NOMO-1 (cell line): ENCODE data around the gene TACC2.
"Not testable (repeated sequence)": the region's sequence is repeated elsewhere in the genome, so short reads cannot be mapped to it uniquely, and the experiment has no call there.

Experiments
- DNase-seq, 2 experiments: peaks; one replicate each; lab custom pipeline; 2025; ENCODE audit not compliant: unreplicated experiment in 2 of 2; lab: John Stamatoyannopoulos, UW

The TACC2 gene

DNA sequence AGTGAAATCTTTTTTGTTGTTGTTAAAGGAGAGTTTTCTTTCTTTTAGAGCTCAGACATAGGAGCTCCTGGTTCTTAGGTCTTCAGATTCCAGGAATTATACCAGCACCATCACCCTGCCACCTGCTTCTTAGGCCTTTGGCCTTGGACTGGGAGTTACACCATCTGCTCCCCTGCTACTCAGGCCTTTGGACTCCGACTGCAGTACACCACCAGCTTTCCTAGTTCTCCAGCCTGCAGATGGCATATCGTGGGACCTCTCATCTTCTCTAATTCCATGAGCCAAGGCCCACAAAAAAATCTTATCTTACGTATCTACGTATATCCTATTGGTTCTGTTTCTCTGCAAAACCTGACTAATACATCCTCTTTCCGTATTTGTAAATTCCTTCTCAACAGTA lies 5.1 kb upstream of the TACC2 start:
- no peak for DNase-seq

GRCh38 chr10:121984463-121984862 lies 4.5 kb upstream of the TACC2 start:
- DNase-seq, result no peak

DNA sequence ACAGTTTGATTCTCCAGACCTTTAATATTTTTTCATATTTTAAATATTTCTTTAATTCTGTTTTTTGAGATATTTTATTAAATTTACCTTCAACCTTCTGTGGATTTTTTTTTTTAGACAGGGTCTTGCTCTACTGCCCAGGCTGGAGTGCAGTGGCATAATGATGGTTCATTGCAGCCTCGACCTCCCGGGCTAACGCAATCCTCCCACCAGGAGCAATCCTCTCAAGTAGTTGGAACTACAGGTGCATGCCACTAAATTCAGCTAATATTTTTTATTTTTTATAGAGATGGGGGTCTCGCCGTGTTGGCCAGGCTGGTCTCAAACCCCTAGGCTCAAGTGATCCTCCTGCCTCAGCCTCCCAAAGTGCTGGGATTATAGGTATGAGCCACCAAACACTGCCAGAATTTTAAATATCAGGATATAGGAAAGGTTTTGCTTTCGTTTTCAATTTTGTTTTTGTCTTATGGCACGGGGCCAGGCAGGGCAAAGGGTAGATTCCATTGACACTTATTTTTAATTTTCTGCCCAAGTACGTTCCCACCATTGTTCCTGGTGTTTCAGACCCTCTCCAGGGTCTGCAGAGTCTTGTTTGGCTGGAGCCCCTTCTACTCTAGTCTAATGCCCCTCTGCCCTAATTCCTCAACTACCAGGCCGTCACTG lies 1.2 kb downstream of the TACC2 start:
- no peak for DNase-seq

GRCh38 chr10:121991727-121992126 lies 2.8 kb downstream of the TACC2 start:
- DNase-seq, result not testable (repeated sequence)

- DNase-seq, result no peak
Measured at GRCh38 chr10:121994429-121994941, 5.5 kb downstream of the TACC2 start.

DNA sequence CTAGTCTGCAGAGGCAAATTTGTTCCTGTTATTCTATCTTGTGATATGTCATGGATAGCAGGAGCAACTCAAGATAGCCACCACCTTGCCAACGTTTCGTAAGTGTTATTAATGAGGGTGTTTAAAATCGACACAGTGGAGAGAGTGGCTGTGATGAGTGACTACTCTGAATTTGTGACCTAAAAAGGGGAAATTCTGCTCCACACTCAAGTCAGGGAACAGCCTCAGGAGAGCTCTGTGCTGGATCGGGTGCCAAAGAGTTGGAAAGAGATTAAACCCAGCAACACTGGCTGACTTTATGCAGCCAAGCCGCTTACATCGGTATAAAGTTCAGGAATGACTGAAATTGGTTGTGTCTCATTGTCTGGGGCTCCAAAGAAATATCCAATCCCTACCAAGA lies 9.5 kb downstream of the TACC2 start:
- no peak for DNase-seq

DNA sequence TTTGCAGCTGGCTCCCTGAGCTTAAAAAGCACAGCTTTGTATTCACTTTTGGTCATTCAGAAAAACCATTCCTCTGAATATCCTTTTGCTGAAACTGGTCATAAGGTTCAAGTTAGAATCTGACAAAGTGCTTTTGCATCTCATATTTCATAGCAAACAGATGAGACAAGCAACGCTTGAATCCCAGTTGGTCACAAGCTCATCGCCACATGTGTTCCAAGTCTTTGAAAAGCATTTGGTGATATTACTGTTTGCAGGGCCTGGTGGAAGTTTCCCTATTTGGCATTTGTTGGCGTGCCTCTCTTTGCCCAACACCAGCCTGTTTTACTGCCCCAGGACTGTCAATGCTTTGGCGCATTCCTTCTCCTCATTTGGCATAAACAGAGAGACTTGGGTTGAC lies 10.3 kb downstream of the TACC2 start:
- DNase-seq, result no peak

GRCh38 chr10:122001698-122002097 lies 12.7 kb downstream of the TACC2 start:
- no peak for DNase-seq

- no peak for DNase-seq
Measured at GRCh38 chr10:122007415-122007814, 18.5 kb downstream of the TACC2 start.

- no peak for DNase-seq
Measured at GRCh38 chr10:122010405-122011050, 21.6 kb downstream of the TACC2 start.

DNA sequence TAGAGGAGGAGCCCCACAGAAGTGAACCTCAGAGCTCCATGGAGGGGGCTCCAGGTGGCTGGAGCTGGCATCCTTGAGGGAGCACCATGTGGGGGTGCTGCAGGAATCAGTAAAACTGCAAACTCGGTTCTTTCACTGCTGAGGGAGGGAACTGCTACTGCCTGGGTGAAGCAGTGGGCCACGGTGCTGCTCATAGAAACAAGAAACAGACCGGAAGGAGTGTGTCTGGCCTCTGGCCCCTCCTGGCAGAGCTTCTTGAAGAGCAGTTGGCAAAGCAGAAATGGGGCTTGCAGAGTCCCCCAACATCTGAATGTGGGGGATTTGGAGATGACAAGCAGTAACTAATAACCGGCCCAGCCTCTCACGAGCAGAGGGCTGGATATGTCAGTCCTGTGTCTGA lies 23.8 kb downstream of the TACC2 start:
- DNase-seq, result no peak

- DNase-seq, result no peak
Measured at GRCh38 chr10:122013311-122013780, 24.4 kb downstream of the TACC2 start.

- DNase-seq, result no peak
Measured at GRCh38 chr10:122014652-122015248, 25.8 kb downstream of the TACC2 start.

DNA sequence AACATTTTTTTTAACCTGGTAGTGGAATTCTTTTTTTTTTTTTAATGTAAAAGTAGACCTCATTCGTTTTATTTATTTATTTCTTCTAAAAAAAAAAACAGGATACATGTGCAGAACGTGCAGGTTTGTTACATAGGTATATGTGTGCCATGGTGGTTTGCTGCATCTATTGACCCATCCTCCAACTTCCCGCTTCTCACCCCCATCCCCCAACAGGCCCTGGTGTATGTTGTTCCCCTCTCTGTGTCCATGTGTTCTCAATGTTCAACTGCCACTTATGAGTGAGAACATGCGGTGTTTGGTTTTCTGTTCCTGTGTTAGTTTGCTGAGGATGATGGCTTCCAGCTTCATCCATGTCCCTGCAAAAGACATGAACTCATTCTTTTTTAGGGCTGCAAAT lies 29.0 kb downstream of the TACC2 start:
- peak; percentile 8 to 14 for DNase-seq

- DNase-seq, result peak in 1 of 2 experiments; percentile 8
Measured at GRCh38 chr10:122018491-122018890, 29.5 kb downstream of the TACC2 start.

GRCh38 chr10:122018951-122019413 lies 30.0 kb downstream of the TACC2 start:
- DNase-seq, result peak; percentile 14 to 28

DNA sequence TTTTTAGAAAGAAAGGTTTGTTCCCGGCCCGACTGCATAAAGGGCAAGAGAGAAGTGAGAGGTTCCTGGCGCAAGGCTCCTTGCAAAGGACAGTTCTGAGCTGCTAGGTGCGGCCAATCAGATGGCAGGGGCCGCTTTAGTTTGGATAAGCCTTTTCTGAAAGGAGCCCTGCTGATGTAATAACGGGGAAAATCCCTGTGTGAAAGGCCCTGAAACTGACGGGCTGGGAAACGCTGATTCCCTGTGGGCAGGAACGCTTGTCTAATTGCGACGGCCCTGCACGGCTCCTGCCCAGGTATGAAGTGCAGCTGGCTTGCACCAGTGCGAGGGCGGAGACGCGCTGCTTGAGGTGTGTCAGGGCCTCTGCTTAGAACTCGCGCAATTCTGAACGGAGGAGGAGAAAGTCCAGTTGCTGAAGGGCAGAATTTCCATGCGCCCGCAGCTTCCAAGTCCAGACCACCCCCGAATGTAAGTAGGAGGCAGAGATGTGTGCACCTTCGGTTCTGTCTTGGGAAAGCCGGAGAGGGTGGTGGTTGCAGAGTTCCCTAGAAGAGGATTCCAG lies 30.5 kb downstream of the TACC2 start:
- no peak for DNase-seq

- no peak for DNase-seq
Measured at GRCh38 chr10:122020226-122020625, 31.3 kb downstream of the TACC2 start.

DNA sequence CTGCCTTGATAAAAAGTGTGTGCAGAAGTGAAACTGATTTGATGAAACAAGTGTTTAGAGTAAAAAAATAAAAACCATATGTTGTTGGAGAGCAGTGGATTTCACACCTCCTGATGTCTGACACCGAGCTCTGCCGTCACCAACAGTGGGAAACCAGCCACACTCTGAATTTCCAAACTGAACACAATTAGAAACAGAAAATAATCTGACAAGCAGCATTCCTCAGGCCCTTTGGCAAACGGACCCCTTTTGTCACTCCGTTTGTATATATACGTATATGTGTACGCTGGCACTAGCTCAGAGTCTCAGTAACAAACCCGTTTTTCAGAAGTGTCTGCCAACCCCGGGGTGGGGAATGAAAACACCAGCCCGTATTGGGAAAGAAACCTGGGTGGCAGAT lies 32.4 kb downstream of the TACC2 start:
- peak; percentile 4 to 31 for DNase-seq

DNA sequence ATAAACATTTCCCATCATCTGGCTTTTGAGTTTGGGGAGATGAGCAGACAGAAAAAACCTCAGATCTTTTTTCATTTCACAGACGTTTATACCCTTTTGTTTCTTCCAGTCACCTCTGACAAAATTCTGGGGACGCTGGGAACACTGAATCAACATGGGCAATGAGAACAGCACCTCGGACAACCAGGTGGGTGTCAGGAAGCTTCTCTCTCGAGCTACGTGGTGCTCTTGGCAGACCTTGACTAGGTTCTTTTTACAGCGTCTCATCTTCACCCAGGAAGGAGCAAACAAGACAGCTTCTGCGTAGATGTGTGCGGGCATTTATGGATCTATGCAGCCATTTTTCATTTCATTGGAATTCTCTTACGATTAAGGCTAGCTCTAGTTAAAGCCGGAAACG lies 32.9 kb downstream of the TACC2 start:
- no peak for DNase-seq

DNA sequence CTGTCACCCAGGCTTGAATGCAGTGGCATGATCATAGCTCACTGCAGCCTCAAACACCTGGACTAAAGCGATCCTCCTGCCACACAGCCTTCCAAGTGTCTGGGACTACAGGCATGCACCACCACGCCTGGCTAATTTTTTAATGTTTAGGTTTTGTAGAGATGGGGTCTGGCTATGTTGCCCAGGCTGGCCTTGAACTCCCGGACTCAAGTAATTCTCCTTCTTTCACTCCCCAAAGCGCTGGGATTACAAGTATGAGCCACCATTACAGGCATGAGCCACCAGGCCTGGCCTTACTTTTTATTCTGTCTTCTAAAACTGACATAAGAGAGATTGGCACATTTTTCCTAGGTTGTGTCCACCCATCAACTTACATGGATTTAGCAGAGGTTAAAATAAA lies 33.3 kb downstream of the TACC2 start:
- DNase-seq, result no peak
